HG02938 (cell line): ENCODE results near the gene NYNRIN.

Source experiments
- ATAC-seq: cut with Tn5 transposase; IDR thresholded peaks from one replicate; pipeline ENCODE4 v1.9.1; 2021; ENCODE audit warnings: mild to moderate bottlenecking, moderate library complexity; ENCODE audit not compliant: unreplicated experiment

The NYNRIN gene

DNA sequence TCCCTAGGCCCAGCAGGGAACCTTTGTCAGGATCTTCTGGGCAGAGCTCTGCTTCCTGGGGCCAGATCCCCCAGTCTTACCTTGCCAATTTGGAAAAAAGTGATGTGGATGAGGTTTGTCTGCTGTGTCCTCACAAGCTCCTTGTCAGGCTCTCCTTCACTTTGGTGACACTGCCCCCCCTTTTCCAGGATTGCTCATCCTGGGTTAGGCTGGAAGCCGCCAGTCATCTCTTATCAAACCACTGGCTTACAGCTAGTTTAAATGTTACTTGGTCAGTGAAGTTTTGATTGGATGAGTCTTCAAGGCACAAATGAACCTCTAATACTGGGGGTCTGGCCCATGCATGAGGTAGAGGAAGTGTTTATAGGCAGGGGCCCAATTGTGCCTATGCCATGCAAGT, 15.3 kb downstream of the NYNRIN start:
- no peak for ATAC-seq

DNA sequence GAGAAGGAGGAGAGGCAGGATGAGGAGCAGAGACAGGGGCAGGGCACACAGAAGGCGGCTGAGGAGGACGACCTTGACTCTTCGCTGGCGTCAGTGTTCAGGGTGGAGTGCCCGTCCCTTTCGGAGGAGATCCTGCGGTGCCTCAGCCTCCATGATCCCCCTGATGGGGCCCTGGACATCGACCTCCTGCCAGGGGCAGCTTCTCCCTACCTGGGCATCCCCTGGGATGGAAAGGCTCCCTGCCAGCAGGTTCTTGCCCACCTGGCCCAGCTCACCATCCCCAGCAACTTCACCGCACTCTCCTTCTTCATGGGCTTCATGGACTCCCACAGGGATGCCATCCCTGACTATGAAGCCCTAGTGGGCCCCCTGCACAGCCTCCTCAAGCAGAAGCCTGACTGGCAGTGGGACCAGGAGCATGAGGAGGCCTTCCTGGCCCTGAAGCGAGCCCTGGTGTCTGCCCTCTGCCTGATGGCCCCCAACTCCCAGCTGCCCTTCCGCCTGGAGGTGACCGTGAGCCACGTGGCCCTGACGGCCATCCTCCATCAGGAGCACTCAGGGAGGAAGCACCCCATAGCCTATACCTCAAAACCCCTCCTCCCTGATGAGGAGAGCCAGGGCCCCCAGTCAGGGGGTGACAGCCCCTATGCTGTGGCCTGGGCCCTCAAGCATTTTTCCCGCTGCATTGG, 16.1 kb downstream of the NYNRIN start:
- no peak for ATAC-seq

DNA sequence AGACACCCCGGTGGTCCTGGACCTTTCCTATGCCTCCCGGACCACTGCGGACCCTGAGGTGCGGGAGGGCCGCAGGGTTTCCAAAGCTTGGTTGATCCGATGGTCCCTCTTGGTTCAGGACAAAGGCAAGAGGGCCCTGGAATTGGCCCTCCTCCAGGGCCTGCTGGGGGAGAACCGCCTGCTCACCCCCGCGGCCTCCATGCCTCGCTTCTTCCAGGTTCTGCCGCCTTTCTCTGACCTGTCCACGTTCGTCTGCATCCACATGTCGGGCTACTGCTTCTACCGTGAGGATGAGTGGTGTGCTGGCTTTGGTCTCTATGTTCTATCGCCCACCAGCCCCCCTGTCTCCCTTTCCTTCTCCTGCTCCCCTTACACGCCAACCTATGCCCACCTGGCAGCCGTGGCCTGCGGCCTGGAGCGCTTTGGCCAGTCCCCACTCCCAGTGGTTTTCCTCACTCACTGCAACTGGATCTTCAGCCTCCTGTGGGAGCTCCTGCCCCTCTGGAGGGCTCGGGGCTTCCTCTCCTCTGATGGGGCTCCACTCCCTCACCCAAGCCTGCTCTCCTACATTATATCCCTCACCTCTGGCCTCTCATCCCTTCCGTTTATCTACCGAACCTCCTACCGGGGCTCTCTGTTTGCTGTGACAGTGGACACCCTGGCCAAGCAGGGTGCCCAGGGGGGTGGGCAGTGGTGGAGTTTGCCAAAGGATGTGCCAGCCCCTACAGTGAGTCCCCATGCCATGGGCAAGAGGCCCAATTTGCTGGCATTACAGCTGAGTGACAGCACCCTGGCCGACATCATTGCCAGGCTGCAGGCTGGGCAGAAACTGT, 16.8 kb downstream of the NYNRIN start:
- no peak for ATAC-seq

DNA sequence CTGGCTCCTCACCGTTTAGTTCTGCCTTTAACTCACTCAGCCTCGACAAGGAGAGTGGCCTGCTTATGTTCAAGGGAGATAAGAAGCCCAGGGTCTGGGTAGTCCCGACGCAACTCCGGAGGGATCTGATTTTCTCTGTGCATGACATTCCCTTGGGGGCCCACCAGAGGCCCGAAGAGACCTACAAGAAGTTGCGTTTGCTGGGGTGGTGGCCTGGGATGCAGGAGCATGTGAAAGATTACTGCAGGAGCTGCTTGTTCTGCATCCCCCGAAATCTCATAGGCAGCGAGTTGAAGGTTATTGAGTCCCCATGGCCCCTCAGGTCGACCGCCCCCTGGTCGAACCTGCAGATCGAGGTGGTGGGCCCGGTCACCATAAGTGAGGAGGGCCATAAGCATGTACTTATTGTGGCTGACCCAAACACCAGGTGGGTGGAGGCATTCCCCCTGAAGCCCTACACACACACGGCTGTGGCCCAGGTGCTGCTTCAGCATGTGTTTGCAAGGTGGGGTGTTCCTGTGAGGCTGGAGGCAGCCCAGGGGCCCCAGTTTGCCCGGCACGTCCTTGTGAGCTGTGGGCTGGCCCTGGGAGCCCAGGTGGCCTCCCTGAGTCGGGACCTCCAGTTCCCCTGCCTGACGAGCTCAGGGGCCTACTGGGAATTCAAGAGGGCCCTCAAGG, 17.6 kb downstream of the NYNRIN start:
- ATAC-seq: no peak

- ATAC-seq: no peak
These were observed 18.3 kb downstream of the NYNRIN start for GRCh38 chr14:24416932-24417619.

- ATAC-seq: no peak
These were observed 19.2 kb downstream of the NYNRIN start for GRCh38 chr14:24417832-24418491.

DNA sequence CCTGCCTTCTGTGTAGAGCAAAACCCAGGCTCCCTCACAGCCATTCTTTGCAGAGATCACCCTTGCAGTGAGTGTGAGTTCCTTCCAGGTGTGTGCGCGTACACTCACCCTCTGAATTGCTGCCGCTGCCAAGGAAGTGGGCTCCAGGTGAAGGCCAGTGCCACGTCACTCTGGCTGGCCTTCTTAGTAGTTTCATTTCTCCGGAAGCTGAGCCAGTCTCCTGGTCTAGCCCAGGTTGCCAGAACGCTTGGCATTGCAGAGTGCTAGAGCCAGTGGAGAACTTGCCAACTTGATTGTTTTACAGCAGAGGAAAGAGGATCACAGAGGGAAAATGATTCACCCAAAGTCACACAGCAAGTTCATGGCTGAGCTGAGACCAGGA, 19.7 kb downstream of the NYNRIN start:
- ATAC-seq: no peak

DNA sequence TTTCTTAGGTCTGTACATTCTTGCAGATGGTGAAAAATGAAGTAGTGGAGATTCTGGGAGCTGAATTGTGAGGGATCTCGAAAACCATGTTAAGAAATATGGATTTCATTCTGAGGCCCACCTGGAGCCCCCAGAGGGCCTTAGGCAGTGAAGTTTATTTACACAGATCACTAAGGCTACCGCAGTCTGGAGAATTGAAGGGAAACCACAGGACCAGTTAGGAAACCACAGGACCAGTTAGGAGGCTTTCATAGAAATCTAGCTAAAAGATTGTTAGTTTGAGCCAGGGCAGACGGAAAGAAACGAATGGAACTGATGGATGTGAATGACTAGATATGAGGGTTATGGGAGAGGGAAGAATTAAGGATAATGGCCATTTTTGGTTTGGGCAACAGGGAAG, 23.5 kb downstream of the NYNRIN start:
- no peak for ATAC-seq

- ATAC-seq: no peak
These were observed 24.1 kb downstream of the NYNRIN start for GRCh38 chr14:24422694-24423601.

DNA sequence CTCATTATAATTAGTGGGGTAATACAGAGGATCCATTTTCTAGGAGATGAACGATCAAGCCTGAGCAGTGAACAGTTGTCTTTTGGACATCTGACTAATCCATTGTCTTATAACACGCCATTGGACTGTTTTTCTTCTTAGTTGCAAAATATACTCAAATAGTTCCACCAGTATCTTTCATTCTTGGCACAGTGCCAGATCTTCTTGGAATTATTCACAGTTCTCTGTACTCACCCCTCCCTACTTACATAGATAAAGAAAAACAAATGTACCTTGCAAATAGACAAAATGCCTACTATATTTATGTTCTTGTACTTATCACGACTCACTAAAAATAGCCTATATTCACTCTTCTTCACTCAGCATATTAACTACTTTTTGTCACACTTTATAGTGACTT, 26.9 kb downstream of the NYNRIN start:
- ATAC-seq: no peak

DNA sequence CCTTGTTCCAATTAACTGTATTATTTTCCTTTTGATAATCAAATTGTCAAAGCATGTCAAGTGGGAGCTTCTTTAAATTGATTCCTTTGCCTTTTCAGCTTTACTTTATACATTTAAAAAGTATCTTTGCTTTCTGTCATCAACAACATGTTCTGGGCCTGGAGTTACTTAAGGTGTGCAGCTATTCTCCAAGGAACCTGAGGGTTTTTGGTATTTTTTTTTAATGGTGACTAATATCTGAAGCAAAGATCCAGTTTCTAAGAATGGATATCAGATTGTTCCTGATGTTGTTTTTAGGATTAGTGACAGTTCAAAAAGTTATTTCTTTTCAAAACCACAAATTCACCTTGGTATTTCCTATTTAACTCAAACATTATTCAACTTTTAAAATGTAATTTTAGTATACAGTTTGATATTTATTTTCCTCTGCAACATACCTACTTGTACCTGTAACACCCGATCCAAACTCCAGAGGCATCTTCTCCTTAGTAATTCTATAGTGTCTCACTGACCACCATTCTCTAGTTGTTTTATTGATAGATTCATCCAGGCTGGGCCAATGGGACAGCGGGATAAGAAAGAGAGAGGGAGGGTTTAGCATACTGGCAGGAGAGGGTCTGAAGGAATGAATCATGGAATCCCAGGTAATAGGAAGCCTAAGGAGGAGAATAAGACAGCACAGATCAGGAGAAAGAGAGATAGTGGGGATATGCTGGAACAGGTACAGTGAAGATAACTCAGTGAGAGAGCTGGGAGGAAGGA, 27.5 kb downstream of the NYNRIN start:
- ATAC-seq: no peak

GRCh38 chr14:24426912-24427536, 28.2 kb downstream of the NYNRIN start:
- ATAC-seq: no peak

DNA sequence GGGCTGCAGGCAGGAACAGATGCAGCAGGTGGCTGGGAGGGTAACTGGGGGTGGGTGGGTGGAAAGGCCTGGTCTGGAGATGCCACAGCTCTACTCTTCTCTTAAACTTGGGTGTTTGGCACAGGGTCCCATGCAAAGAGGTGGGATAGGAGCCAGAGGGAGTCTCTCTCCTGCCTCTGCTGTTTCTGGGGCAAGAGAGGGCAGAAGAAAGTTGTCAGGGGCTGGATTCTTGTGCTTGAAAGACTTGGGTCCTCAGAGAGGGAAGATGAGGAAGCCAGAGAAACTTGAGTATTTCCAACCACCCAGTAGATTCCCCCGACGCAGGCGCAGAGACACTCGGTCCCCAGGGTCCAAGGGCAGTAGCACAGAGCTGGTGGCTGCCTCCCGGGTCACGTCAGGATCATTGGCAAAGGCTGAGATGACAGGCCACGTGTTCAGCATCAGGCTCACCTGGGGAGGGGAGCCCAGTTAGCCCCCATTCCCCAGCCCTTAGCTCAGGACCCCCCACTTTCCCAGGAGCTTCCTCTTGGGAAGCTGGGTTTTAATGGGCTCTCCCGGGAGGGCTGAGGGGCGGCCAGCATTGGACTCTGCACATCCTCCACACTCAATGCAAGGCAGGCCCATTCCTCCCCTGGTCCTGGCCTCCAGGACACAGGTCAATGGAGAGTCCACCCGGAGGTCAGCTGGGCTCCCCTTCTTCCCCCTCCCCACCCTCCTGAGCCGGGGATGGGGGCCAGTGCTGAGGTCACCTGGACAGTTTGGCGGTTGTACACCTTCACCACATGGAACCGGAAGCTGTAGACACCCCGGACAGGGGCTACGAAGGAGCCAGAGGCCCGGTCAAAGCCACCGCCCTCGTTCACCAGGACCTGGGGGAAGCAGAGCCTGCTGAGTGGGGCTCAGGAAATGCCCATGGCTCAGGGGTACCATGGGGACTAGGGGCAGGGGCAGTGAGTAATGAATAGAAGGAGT, 29.0 kb downstream of the NYNRIN start:
- no peak for ATAC-seq

DNA sequence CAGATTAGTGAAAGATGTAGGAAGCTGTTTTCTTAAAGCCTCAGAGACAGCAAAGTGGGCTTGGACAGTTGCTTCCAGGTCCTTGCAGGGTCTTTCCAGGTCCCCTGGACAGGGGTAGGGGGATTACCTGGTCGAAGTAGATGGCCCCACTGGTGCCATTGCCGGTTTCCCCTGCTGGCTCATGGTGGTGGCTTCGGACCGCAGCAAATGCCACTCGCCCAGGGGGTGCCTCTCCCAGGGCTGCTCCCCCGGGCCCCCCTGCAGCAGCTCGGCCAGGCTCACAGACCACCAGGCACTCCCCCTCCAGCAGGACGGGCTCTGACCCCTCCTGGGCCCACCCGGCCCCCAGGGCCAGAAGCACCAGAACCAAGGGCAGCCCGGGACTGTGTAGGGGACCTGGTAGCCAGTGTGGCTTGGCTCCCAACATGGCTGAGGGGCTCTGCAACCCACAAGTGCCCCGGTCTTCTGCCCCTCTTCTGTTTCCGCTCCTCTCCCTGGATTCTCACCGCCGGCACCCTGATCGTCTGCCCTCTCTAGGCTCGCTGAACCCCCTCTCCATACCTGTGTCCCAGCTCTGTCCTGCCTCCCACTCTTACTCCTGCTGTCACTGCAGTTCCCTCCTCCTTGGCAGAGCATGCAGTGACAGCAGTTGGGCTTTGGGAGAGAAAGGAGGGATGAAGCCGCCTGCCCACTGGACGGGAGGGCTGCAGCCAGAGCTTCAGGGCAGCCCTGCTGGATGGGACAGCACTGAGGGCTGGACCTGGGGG, 30.0 kb downstream of the NYNRIN start:
- no peak for ATAC-seq

DNA sequence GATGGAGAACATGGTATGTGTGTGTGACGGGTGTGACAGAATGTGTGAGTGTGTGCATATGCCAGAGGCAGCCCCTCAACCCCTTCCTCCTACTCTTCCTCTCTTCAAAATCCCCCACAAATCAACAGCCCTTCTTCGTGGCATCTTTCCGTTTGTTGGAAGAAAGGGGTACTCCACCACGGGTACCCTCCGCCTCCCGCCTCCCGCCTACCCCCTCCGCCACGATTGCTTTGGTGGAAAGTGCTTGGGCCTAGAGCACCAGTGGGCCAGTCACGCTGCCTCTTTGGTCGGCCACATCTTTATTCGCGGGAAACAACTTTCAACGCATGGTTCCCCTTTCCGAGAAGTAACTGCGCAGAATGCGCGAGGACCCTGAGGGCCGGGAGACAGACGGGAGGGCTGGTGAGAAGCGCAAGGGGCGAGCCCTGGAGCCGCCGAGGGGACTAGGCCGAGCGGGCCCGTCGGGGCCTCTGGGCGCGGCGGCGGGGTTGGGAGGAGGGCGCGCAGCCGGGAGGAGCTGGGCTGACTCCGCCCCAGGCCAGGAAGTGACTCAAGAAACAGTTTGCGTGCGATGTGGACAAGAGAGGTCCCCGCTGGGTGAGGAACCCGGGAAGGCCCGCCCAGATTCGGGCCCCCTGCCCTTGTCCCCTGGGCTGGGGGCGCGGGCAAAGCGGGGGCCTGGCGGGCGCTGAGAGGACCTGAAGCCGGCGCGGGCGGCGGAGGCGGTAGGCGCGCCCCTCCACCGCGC, 30.8 kb downstream of the NYNRIN start, which contains the start of the genes CBLN3 and KHNYN:
TSS of gene CBLN3 (minus strand) at position 274 of the 748 bp plus-strand sequence. CDS start 614 bp downstream, outside the sequence.
TSS of gene KHNYN (plus strand) at position 560 of the 748 bp plus-strand sequence. CDS start 777 bp downstream, outside the sequence.
- peak; percentile 77 for ATAC-seq
